GM12878 (cell line): Measurements from ENCODE around the gene MYH10. TPM values are rescaled to one million over a fixed set of nuclear protein-coding genes. Genes with fewer than 3 reads are reported as not detected.

ENCODE experiments used
- ATAC-seq: fragments of 200-7000 bp; cut with Tn5 transposase; 3 replicates; pipeline ENCODE4 v1.9.1; 2020; ENCODE audit warnings: mild to moderate bottlenecking, moderate library complexity
- BruUV-seq: library from RNA; stranded (reverse); fragments of 400-500 nt; replicated peaks from 2 replicates; lab custom pipeline; 2021; lab: Mats Ljungman, UMichigan
- CTCF ChIA-PET: fragments of 300-600 bp; sonication (Branson Sonifier 250); formaldehyde crosslinking; extraction: SDS; loops from one replicate; lab custom pipeline; 2021; ENCODE audit warnings: inconsistent platforms; lab: Yijun Ruan, JAX
- POLR2A ChIA-PET: fragments of 350-600 bp; formaldehyde crosslinking; extraction: SDS; loops from one replicate; lab custom pipeline; 2021; ENCODE audit warnings: inconsistent platforms; lab: Charles Lee
- RAD21 ChIA-PET: fragments of 300-600 bp; sonication (Branson Sonifier 250); formaldehyde crosslinking; loops from one replicate; lab custom pipeline; 2023; ENCODE audit warnings: antibody characterized with exemption; ENCODE audit not compliant: unreplicated experiment; lab: Charles Lee
- SMC1A ChIA-PET: fragments of 300-600 bp; sonication (Branson Sonifier 250); formaldehyde crosslinking; loops from one replicate; lab custom pipeline; 2023; ENCODE audit not compliant: unreplicated experiment, uncharacterized antibody; lab: Charles Lee
- DNase-seq: peaks from one replicate; pipeline ENCODE4 v3.0.0-alpha.2; 2011; ENCODE audit warnings: low read depth, low spot score
- FAIRE-seq: peaks from 3 replicates; lab custom pipeline; 2011; peaks lifted over from hg19 to GRCh38; lab: Jason Lieb, UNC
- H2AFZ ChIP-seq: 2 replicates; pipeline ENCODE4 v1.6.0; 2011; ENCODE audit warnings: low read depth, low read length, control low read depth; ENCODE audit not compliant: control insufficient read depth
- H3K27ac ChIP-seq: 2 replicates; pipeline ENCODE4 v1.5.1; 2011; ENCODE audit warnings: control low read depth; ENCODE audit not compliant: control insufficient read depth, insufficient read depth
- H3K27me3 ChIP-seq, 2 experiments: replicated peaks in 1 of 2; 2 replicates each; pipeline versions ENCODE4 v1.6.0 to v1.6.1; 2011; ENCODE audit warnings: low read length in 1 of 2; ENCODE audit not compliant: control insufficient read depth in 2 of 2, insufficient read depth in 2 of 2
- H3K36me3 ChIP-seq, 2 experiments: 2 replicates each; pipeline ENCODE4 v1.5.1; 2011; ENCODE audit warnings: low read length in 1 of 2; ENCODE audit not compliant: control insufficient read depth in 2 of 2, insufficient read depth in 2 of 2
- H3K4me1 ChIP-seq: 2 replicates; pipeline ENCODE4 v1.6.1; 2011; ENCODE audit warnings: mild to moderate bottlenecking, low read length, moderate library complexity, mixed read lengths; ENCODE audit not compliant: control insufficient read depth, insufficient read depth
- H3K4me2 ChIP-seq: 2 replicates; pipeline ENCODE4 v1.6.0; 2011; ENCODE audit warnings: control low read depth; ENCODE audit not compliant: control insufficient read depth, insufficient read depth
- H3K4me3 ChIP-seq: fragments of 200-600 bp; sonication (generic); 2 replicates; pipeline ENCODE4 v1.5.1; 2016
- H3K79me2 ChIP-seq: 2 replicates; pipeline ENCODE4 v1.6.0; 2011; ENCODE audit warnings: low read length; ENCODE audit not compliant: control insufficient read depth, insufficient read depth
- H3K9ac ChIP-seq: 2 replicates; pipeline ENCODE4 v1.8.0; 2011; ENCODE audit warnings: low read length, control low read depth, mixed read lengths; ENCODE audit not compliant: control insufficient read depth, insufficient read depth
- H3K9me3 ChIP-seq: replicated peaks from 3 replicates; pipeline ENCODE4 v1.5.1; 2011; ENCODE audit warnings: mild to moderate bottlenecking, low read length; ENCODE audit not compliant: control insufficient read depth, insufficient read depth
- H4K20me1 ChIP-seq: 2 replicates; pipeline ENCODE4 v1.6.0; 2011; ENCODE audit not compliant: control insufficient read depth, insufficient read depth
- CBX5 ChIP-seq: sonication (generic); IDR thresholded peaks from 2 replicates; pipeline ENCODE4 v1.6.1; 2016; ENCODE audit warnings: low read depth, moderate library complexity, mild to moderate bottlenecking, inconsistent platforms
- CREM ChIP-seq: IDR thresholded peaks from 2 replicates; pipeline ENCODE4 v1.6.1; 2014; ENCODE audit warnings: antibody characterized with exemption, low read depth
- E2F8 ChIP-seq: fragments of 450-650 bp; IDR thresholded peaks from 2 replicates; pipeline ENCODE4 v1.6.1; 2018; ENCODE audit warnings: mild to moderate bottlenecking, low read depth, moderate library complexity; ENCODE audit not compliant: partially characterized antibody
- FOXM1 ChIP-seq: IDR thresholded peaks from 2 replicates; pipeline ENCODE4 v1.6.1; 2012; ENCODE audit warnings: low read depth, mild to moderate bottlenecking, inconsistent platforms, low read length, moderate library complexity
- MEF2B ChIP-seq: fragments of 450-650 bp; IDR thresholded peaks from 2 replicates; pipeline ENCODE4 v1.6.1; 2018; ENCODE audit warnings: mild to moderate bottlenecking, moderate library complexity; ENCODE audit not compliant: partially characterized antibody, poor library complexity, severe bottlenecking
- MXI1 ChIP-seq: fragments of 150-350 bp; IDR thresholded peaks from 2 replicates; pipeline ENCODE4 v1.6.1; 2011; ENCODE audit warnings: low read depth, mild to moderate bottlenecking, inconsistent platforms, low read length, improper control_type of control experiment
- NFIC ChIP-seq: IDR thresholded peaks from 2 replicates; pipeline ENCODE4 v1.6.1; 2012; ENCODE audit warnings: low read depth, mild to moderate bottlenecking, inconsistent platforms, low read length, moderate library complexity
- PAX8 ChIP-seq: fragments of 450-650 bp; IDR thresholded peaks from 2 replicates; pipeline ENCODE4 v1.6.1; 2017; ENCODE audit warnings: mild to moderate bottlenecking, moderate library complexity
- PML ChIP-seq: IDR thresholded peaks from 2 replicates; pipeline ENCODE4 v1.6.1; 2012; ENCODE audit warnings: low read length, inconsistent platforms
- RELA ChIP-seq: fragments of 450-650 bp; IDR thresholded peaks from 2 replicates; pipeline ENCODE4 v1.8.0; 2014; ENCODE audit warnings: borderline replicate concordance; ENCODE audit not compliant: partially characterized antibody
- REST ChIP-seq: IDR thresholded peaks from 2 replicates; pipeline ENCODE4 v1.6.1; 2012; ENCODE audit warnings: mild to moderate bottlenecking, low read depth, low read length
- RUNX3 ChIP-seq: IDR thresholded peaks from 2 replicates; pipeline ENCODE4 v1.6.1; 2012; ENCODE audit warnings: low read length, inconsistent platforms
- SPI1 ChIP-seq: IDR thresholded peaks from 2 replicates; pipeline ENCODE4 v1.6.1; 2011; ENCODE audit warnings: low read depth, mild to moderate bottlenecking, low read length, moderate library complexity, borderline replicate concordance; ENCODE audit not compliant: insufficient read depth
- ZNF217 ChIP-seq: fragments of 450-650 bp; IDR thresholded peaks from 2 replicates; pipeline ENCODE4 v1.6.1; 2017; ENCODE audit warnings: antibody characterized with exemption, mild to moderate bottlenecking
- WGBS: methylation state at CpG from one replicate; pipeline ENCODE4 v1.1.6; 2016; ENCODE audit warnings: low lambda C conversion rate; ENCODE audit not compliant: insufficient replicate concordance, insufficient coverage; ENCODE audit errors: missing lambda C conversion rate; 5-methylcytosine and 5-hydroxymethylcytosine counted together
- in situ Hi-C: fragments of 300-500 bp; cut with MboI; formaldehyde crosslinking; loops from 9 replicates; pipeline ENCODE4 v1.14.3; 2018; ENCODE audit warnings: mixed read lengths
- intact Hi-C: fragments of 100-400 bp; cut with micrococcal nuclease; formaldehyde crosslinking; loops from one replicate; pipeline ENCODE4 v1.14.2; 2022; ENCODE audit not compliant: unreplicated experiment
- polyA plus RNA-seq, 11 experiments: library from polyadenylated mRNA; depleted of rRNA in 4 of 11; unstranded in 6 of 11; stranded (reverse) in 5 of 11; fragments of >200 nt; fragmentation: Nextera tagmentation in 4 of 11; fragmentation: Illumina TruSeq in 1 of 11; extraction: Ambion mirVana in 4 of 11; extraction: Trizol in 1 of 11; gene quantifications; 1 replicate in 1 of 11; 2 replicates in 10 of 11; pipeline versions ENCODE4 v1.2.1 to v1.2.3, GENCODE V29; 2011 to 2016; ENCODE audit warnings: inconsistent platforms in 2 of 11, missing spikeins in 2 of 11, low read depth in 1 of 11
- total RNA-seq, 4 experiments: library from RNA; depleted of rRNA in 3 of 4; stranded (reverse); fragments of >200 nt in 3 of 4; fragmentation: Illumina TruSeq in 1 of 4; extraction: Trizol in 1 of 4; gene quantifications; 2 replicates each; pipeline versions ENCODE4 v1.2.1 to v1.2.3, GENCODE V29; 2013 to 2021

MYH10 gene
- total and polyA plus RNA-seq, 10 of the 15 experiments (the other 5 are each of a cell fraction or from before 2014, with no cell fraction given) = 0.33 to 7.1 (median 1.0) TPM

- 57% methylated on average over 9 of the region's 9 CpGs for WGBS
- Histone ChIP-seq H2AFZ (no peak overlapping the region), H3K36me3 (no peaks in the 10 kb centered on the region), H3K4me1 (no peaks in the 10 kb centered on the region), H3K27me3 (no peaks in the 10 kb centered on the region), H4K20me1 (no peaks in the 10 kb centered on the region)
- ChIA-PET POLR2A (no interaction called here), RAD21 (no interaction called here), SMC1A (no interaction called here)
- FAIRE-seq (no peak), ATAC-seq (no peak)
- TF ChIP-seq PAX8 = no peak
- no peak for TF ChIP-seq CBX5
- no peak for TF ChIP-seq ZNF217
- TF ChIP-seq SPI1 = no peak
- TF ChIP-seq RUNX3 = no peak
- TF ChIP-seq RELA = no peak
- TF ChIP-seq NFIC = no peak
- TF ChIP-seq MXI1 = no peak
- TF ChIP-seq FOXM1 = no peak
- TF ChIP-seq MEF2B = no peak
- no peak for TF ChIP-seq CREM
- TF ChIP-seq REST = no peak
- TF ChIP-seq E2F8 = no peak
- TF ChIP-seq PML = no peak
- TF ChIP-seq, all 136 proteins: peak for 0
- Histone ChIP-seq H3K27ac (no peak overlapping the region), H3K79me2 (no peaks in the 10 kb centered on the region), H3K4me2 (no peak overlapping the region), H3K9me3 (no peaks in the 10 kb centered on the region), H3K4me3 (no peak overlapping the region), H3K9ac (no peak overlapping the region)
- BruUV-seq = no TSS peak
- intact Hi-C loops = no loop called here
- CTCF ChIA-PET = interaction anchor here (1.1 to 2.9 kb wide), 2 partner anchors 173 to 211 kb away, joined by 3 to 9 read pairs; no protein-coding TSS in a partner anchor
- DNase-seq = no peak
- in situ Hi-C loops = no loop called here
Measured at GRCh38 chr17:8574687-8575086, 55.8 kb downstream of the MYH10 start.
